Embryonic facial prominence (tissue), 1 donor: ENCODE results near the gene HERC5.
"Not testable (repeated sequence)": the region's sequence is repeated elsewhere in the genome, so short reads cannot be mapped to it uniquely, and the experiment has no call there.

Experiments used
- DNase-seq: peaks from one replicate; pipeline ENCODE4 v3.0.0-alpha.2; 2016; ENCODE audit errors: extremely low spot score

The HERC5 gene

DNA sequence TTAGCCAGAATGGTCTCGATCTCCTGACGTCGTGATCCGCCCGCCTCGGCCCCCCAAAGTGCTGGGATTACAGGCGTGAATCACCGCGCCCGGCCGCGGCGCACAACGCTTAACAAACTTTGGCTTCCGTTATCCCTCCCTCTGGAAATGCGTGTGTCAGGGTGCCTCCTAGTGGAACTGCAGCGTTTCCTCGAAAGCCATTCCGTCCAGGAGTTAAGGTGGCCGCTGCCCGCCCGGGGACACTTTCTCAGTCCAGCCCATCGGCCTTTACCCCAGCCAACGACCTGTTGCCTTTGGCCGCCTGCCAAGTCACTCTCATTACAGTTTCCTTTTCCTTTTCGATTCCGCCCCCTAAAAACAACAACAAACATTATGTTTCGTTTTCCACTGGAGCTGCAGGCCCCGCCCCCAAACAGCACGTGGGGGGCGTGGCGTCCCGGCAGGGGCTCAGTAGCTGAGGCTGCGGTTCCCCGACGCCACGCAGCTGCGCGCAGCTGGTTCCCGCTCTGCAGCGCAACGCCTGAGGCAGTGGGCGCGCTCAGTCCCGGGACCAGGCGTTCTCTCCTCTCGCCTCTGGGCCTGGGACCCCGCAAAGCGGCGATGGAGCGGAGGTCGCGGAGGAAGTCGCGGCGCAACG lies at the start of gene HERC5:
Gene HERC5, plus strand, starts transcription at position 450 of the 637 bp plus-strand sequence. Its CDS starts 151 bp downstream, at position 601.
- DNase-seq = peak; percentile 63

DNA sequence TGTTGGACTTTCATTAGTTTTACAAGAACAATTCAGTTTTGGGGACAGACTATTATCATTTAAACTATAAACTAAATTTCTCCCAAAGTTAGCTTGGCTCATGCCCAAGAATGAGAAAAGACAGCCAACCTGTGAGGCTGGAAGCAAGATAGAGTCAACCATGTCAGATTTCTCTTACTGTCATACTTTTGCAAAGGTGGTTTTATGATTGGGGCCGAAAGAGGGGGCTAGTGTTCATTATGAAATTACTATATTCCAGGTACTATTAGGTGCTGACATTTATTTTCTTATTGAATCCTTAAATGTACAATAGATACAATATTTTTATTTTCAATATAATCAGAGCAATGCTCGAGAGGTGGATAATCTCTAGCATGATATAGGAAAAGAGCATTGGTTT lies 47.7 kb upstream of the HERC5 start:
- no peak for DNase-seq

DNA sequence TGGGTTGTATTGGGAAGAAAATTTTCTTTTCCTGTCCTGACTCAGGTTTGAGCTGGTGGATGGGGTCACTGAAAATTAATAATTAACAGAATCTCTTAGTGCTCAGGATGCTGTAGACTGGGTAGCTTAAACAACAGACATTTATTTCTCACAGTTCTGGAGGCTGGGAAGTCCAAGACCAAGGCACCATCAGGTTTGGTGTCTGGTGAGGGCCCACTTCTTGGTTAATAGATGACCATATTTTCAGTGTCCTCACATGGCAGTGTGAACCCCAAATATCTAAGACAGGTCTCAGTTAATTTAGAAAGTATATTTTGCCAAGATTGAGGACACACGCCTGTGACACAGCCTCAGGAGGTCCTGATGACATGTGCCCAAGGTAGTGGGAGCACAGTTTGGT lies 47.1 kb upstream of the HERC5 start:
- no peak for DNase-seq

DNA sequence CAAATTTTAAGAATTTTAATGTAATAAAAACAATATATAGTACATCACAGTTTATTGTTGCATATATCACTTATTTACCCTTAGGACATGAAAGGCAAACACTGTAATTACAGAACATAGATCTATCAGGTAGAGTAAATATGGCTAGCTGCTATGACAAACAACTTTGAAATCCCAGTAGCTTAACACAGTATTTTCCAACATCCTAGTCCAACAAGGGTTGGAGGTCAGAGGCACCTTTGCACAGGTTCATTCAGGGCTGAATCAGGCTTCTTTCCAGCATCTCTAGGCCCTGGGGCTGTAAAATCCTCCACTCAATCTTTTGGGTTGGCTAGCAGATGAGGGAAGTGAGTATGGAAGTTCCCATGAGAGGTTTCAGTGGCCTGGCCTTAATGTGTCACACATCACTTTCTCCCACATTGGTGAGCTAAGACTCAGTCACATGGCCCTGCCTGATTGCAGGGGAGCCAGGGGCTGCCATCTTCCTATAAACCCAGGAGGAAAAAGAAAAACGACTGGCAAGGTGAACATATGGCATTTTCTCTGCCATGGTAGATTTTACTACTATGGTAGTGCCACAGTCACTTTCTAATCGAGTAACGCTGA lies 45.3 kb upstream of the HERC5 start:
- no peak for DNase-seq

DNA sequence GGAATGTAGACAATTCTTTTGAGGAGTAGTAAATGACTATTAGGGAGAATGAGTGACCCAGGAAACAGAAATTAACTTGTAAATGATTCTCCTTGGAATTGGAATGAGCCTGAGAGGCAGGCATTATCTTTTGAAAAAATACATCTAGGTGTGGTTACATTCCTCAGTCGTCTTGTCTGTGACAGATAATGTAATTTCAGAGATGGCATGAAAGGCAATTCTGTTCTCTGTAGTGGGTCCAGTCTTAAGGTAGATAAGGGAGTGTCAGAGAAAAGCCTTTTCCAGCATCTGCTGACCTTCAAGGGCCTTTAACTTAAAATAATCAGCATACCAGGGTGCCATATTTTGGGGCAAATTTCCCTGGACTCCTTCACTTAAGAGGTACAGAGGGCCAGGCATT lies 43.1 kb upstream of the HERC5 start:
- DNase-seq = no peak

DNA sequence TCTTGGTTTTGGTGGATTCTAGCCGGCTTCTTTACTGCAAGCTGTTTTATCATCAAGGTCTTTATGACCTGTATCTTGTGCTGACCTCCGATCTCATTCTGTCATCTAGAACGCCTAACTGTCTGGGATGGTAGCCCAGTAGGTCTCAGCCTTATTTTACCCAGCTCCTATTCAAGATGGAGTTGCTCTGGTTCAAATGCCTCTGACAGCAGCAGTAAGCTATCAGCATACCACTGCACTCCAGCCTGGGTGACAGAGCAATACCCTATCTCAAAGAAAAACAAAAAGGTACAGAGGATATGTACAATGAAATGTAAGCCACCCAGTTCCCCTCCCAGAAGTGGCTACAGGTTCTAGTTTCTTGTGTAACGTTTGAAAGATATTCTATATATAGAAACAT lies 42.2 kb upstream of the HERC5 start:
- no peak for DNase-seq

DNA sequence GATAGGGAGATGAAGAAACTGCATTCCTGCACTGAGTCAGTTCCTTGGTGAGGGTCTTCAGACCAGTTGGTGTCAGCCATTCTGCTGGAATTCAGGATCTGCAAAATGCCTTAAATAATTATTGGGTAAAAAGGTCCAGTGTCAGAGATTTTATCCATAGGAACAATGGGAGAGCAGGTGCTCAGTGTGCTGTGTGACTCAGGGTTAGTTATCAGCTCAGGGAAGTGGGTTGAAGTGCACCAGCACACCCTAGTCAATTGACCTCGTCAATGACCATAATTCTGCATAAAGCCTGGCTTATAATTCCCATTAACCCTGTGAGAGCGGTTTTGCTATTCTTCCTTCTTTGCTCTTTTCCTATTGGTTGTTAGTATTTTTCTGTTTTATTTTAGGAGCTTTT lies 40.9 kb upstream of the HERC5 start:
- DNase-seq = no peak

DNA sequence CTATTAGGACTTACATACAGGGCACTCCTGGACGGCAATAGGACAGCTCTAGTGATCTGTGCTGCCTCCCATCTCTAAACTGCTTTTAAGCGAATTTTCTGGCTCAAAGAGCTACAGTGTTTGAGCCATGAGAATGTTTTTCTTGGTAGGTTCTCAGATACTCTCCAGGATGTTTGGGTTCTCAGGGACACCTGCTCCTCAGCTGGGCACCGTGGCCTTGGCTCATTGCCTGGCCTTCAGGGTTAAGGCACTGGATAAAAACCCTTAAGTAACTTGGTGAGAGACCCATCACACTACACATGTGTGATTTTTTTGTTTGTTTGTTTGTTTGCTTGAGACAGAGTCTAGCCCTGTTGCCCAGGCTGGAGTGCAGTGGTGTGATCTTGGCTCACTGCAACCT lies 38.5 kb upstream of the HERC5 start:
- no peak for DNase-seq

DNA sequence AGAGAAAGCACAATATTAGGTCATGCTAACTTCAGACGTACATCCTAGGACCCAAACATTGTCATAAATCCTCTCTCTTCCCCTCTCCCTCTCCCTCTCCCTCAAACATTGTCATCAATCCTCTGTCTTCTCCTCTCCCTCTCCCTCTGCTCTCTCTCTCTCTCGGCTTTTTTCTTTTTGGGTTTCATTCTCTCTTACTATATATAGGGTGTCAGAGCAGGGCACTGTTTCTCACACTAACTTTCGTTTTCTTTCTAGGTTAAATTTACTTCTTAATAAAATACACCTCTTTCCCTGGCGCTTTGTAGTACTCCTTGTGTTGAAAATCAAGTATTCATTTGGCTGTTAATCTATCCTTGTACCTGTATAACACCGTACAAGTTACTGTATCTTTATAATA lies 37.0 kb upstream of the HERC5 start:
- DNase-seq = no peak

DNA sequence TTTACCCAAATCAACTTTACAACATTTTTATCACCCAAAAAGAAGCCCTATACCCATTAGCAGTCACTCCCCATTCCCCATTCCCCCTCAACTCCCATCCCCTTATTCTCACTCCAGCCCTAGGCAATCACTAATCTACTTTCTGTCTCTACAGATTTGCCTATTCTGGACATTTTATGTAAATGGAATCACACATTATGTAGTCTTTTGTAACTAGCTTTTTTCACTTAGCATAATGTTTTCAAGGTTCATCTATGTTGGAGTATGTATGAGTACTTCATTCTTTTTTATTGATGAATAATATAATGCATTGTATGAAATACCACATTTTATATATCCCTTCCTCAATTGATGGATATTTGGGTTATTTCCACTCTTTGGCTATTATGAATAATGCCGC lies 36.1 kb upstream of the HERC5 start:
- no peak for DNase-seq

DNA sequence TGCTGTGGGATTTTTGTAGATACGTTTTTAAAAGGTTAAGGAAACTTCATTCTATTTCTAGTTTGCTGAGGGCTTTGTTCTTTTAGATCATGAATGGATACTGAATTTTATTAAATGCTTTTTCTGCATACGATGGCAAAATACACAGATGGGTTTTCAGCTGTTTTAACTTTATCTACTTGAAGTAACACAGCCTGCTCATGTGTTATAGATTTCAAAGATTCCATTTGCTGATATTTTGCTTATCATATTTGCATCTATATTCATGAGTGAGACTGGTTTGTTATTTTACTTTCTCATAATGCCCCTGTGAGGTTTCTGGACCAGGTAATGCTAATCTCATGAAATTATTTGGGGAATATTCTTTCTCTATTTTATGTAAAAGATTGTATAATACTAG lies 34.5 kb upstream of the HERC5 start:
- no peak for DNase-seq

DNA sequence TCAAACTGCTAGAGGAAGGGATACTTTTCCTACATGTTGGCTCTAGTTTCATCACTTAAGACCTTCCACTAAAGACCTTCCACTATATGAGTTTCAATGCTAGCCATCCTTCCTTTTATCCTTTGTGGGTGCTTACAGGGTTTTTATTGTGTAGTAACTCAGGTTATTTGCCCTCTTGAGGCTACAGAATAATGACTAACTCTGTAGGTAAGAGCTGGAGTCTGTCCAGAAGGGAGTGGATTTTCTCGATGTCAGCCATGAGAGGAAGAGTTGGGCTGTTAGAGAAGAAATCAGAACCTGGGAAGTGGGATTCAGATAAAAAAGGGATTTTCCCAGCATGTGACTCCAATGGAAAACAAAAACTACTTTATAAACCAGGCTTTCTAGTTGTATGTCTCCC lies 27.5 kb upstream of the HERC5 start:
- DNase-seq = no peak

DNA sequence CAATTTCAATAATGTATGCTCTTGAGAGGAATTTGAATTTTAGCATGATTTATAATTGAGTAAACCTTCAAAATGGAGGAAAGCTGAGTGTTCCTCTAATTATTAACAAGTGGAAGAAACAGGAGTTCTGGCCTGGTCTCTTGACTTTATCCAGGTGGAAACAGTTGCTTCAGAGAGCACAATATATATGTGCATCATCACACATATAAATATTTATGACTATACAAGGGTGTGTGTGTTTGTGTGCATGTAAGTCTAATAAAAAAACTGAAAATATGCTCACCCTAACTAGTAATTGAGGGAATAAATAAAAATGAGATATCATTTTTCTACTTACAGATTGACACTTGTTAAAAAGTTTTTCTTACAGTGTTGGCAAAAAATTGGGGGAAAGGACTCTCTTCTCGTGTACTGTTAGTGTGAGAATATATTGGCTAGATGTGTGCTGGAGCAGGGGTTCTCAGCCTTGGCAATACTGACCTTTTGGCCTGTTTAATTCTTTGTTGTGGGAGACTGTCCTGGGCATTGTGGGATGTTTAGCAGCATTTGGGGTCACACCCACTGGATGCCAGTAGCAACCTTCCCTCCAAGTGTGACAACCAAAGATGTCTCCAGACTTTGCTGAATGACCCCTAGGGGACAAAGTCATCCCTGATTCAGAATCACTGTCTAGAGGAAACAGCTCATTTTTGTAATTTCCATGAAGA lies 20.8 kb upstream of the HERC5 start:
- DNase-seq = no peak

DNA sequence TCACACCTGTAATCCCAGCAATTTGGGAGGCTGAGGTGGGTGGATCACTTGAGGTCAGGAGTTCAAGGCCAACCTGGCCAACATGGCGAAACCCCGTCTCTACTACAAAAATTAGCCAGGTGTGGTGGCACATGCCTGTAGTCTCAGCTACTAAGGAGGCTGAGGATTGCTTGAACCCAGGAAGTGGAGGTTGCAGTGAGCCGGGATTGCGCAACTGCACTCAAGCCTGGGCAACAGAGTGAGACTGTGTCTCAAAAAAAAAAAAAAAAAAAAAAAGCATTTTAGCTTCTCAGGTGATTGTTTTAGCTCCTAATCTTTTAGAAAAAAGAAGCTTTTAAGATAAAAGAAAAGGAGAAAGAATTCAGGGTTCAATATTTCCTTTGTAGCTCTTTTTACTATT lies 19.0 kb upstream of the HERC5 start:
- not testable (repeated sequence) for DNase-seq

DNA sequence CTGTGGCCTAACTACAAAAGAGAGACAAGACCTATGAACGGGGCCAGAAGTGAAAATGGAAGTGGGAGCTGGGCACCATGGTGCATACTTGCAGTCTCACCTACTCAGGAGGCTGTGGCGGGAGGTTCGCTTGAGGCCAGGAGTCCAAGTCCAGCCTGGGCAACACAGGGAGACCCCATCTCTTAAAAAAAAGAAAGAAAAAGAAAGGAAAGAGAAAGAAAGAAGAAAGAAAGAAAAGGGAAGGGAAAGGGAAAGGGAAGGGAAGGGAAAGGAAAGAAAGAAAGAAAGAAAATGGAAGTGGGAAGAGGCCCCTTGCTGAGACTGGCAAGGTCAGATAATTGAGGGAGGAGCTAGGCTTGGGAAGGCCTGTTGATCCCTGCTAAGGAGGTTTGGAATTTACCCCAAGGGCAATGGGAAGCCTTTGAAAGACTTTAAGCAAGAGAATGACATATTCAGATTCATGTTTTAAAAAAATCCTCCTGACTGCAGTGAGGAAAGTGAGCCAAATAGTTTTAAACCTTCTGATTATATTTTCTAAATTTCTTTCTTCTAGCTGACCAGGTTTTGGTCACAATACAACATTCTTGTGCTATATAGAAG lies 17.7 kb upstream of the HERC5 start:
- DNase-seq = no peak

DNA sequence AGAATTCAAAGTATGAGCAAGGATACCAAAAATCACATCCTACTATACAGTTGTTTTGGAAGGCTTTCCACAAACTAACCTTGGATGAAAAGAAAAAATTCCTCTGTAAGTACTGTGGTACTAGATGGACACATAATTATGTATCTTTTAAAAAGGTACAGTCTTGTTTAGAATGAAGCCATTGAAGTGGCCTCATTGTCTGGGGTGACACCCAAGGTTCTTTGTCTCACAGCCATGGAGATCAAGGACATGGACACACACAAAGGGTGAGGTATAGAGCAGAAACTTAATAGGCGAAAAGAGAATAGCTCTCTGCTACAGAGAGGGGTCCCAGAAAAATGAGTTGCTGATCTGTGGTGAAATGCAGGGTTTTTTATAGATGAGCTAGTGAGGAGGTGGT lies 16.8 kb upstream of the HERC5 start:
- DNase-seq = no peak

DNA sequence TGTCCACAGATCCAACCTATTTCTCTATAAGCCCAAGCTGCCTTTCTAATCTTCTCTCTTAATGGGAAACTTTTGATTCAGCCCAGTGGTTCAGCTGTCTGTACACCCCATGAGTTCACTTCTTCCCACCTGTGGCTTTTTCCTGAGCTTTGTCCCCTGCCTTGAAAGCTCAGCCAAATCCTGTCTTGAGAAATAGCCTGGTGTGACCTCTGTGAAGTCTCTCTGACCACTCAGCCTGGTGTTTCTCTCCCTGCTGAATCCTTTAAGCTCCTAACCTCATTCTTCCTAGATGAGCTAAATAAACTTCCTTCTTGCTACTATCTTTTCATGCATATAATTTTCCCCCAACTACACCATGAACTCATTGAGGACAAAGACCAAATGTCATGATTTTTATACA lies 15.2 kb upstream of the HERC5 start:
- DNase-seq = no peak

DNA sequence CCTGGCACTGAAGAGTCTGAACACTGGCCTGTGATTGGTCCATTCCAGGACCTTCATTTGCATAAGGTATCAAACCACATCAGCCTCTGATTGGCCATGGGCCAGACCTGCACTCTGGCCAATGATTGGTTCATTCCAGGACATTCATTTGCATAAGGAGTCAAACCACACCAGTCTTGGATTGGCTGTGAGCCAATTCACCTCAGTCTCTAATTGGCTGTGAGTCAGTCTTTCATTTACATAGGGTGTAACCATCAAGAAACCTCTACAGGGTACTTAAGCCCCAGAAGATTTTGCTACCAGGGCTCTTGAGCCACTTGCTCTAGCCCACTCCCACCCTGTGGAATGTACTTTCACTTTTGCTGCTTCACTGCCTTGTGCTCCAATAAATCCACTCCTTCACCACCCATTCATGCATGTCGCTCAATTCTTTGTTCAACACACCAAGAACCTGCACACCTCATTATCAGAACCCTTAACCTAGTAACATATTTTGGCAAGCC lies 14.2 kb upstream of the HERC5 start:
- DNase-seq = no peak

DNA sequence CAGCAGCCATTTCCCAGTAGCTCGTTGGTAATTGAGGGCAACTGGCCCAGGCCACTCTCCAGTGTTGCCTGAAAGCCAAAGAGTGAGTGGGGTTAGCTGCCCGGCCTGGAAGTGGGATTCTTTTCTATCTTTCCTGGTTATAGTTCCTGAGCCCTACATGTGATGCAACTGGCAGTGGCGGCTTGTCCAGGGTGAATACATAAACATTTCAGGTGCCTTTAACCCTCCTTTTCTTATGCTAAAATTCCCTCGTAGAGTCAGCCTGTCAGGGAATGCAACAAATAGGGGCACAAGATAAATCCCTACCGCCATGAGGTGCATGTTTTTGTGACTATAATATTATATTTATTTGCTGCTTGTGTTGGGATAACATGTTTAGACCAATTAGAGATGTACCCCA lies 13.4 kb upstream of the HERC5 start:
- DNase-seq = no peak

DNA sequence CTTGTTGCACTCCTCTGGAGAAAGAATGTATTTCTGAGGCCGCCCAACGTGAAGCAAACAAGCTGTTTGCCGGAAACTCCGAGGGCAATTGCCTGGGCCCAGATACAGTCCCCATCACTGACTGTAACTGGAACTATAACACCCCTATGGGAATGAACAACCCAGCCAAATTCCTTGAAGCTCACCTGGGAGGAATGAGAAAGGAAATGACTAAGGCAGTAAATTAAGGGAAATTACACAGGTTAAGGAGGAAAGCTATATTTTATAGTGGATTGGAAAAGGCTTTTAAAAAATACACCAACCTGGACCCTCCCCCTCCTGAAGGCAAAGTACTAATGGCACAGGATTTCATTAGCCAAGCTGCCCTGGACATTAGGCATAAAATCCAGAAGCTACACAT lies 11.7 kb upstream of the HERC5 start:
- no peak for DNase-seq

DNA sequence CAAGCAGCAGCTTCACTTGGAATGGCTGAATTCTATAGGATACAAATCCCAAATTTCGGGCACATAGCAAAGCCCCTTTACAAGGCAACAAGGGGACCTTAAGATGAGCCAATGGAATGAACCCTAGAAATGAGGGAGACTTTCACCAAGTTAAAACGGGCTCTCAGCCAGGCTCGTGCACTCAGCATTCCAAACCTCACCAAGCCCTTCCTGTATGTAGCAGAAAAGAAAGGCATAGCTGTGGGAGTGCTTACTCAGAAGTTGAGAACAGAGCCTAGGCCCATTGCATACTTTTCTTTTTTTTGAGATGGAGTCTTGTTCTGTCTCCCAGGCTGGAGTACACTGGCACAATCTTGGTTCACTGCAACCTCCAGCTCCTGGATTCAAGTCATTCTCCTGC lies 10.8 kb upstream of the HERC5 start:
- no peak for DNase-seq

DNA sequence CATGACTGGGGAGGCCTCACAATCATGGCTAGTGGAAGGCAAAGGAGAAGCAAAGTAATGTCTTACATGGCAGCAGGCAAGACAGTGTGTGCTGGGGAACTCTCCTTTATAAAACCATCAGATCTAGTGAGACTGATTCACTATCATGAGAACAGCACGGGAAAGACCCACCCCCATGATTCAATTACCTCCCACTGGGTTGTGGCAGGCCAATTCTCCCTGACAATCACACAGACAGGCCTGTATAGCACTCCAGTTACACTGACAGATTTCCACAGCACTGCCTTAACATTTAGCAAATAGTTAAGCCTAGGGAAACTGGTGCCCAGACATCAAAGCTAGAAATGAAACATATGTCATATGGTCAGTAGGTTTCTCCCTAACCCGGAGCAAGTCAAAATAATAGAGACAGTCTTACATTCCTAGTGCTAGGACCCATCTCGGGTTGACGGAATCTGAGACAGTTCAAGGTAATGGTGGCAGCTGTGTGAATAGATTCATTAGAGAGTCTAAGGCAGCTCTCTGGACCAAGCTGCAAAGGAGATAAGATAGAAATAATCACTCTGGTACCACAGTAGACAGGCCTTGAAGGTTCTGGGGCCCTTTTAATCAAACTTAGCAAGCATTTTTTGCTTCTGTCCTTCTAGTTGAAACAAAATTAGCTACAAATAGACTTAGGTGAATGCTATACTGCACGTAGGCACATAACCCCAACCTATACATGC lies 9.4 kb upstream of the HERC5 start:
- no peak for DNase-seq
